BJ (cell line): ENCODE measurements around the gene PKP3. TPM values are rescaled to one million over a fixed set of nuclear protein-coding genes. Genes with fewer than 3 reads are reported as not detected.

ENCODE experiments used
- CTCF ChIA-PET: fragments of 350-600 bp; formaldehyde crosslinking; extraction: SDS; loops from one replicate; lab custom pipeline; 2021; ENCODE audit warnings: antibody characterized with exemption, inconsistent platforms; lab: Yijun Ruan, JAX
- POLR2A ChIA-PET: fragments of 300-600 bp; sonication (Branson Sonifier 250); formaldehyde crosslinking; extraction: SDS; loops from one replicate; lab custom pipeline; 2021; ENCODE audit warnings: antibody characterized with exemption; lab: Charles Lee
- DNase-seq: peaks from one replicate; pipeline ENCODE4 v3.0.0-alpha.2; 2011; ENCODE audit warnings: low read depth
- H3K27me3 ChIP-seq: 2 replicates; pipeline ENCODE4 v1.6.0; 2011; ENCODE audit warnings: low read length; ENCODE audit not compliant: control insufficient read depth, insufficient read depth
- H3K36me3 ChIP-seq: 2 replicates; pipeline ENCODE4 v1.5.1; 2011; ENCODE audit warnings: low read length; ENCODE audit not compliant: control insufficient read depth, insufficient read depth
- H3K4me3 ChIP-seq: 2 replicates; pipeline ENCODE4 v1.5.1; 2011; ENCODE audit warnings: low read depth, mild to moderate bottlenecking, control low read depth, low read length
- CTCF ChIP-seq: IDR thresholded peaks from 2 replicates; pipeline ENCODE4 v1.5.1; 2011; ENCODE audit warnings: low read depth, mild to moderate bottlenecking, control low read depth, inconsistent platforms, low read length, moderate library complexity; ENCODE audit not compliant: insufficient read depth
- polyA plus RNA-seq: library from polyadenylated mRNA; depleted of rRNA; stranded (reverse); fragments of >200 nt; gene quantifications from 2 replicates; pipeline ENCODE4 v1.2.3, GENCODE V29; 2011

PKP3 gene
- polyA plus RNA-seq, 1 experiment = 0.86 TPM

- no peaks in the 10 kb centered on the region for H3K36me3 ChIP-seq
- POLR2A ChIA-PET = no interaction called here
- no peaks in the 10 kb centered on the region for H3K27me3 ChIP-seq
- H3K4me3 ChIP-seq = no peak overlapping the region
- TF ChIP-seq CTCF = no peak
- DNase-seq = no peak
- CTCF ChIA-PET = interaction anchor here (1.1 to 2.4 kb wide), 2 partner anchors 8 to 189 kb away, joined by 3 to 11 read pairs; no protein-coding TSS in a partner anchor
These were observed 1.0 kb downstream of the PKP3 start for GRCh38 chr11:394858-395655.

GRCh38 chr11:395866-396265 lies 1.9 kb downstream of the PKP3 start:
- Histone ChIP-seq H3K27me3 (no peaks in the 10 kb centered on the region), H3K36me3 (no peaks in the 10 kb centered on the region), H3K4me3 (no peak overlapping the region)
- ChIA-PET POLR2A (no interaction called here), CTCF (interaction anchor here (1.0 to 2.4 kb wide), 15 partner anchors 9 to 193 kb away, joined by 3 to 17 read pairs (median 5); partner anchors contain the start of genes B4GALNT4 and PTDSS2)
- TF ChIP-seq CTCF = no peak
- DNase-seq = no peak

GRCh38 chr11:396511-396947 lies 2.5 kb downstream of the PKP3 start:
- Histone ChIP-seq H3K4me3 (peak overlapping the region; percentile 38), H3K36me3 (no peaks in the 10 kb centered on the region), H3K27me3 (no peaks in the 10 kb centered on the region)
- peak; percentile 50 for TF ChIP-seq CTCF
- ChIA-PET POLR2A (no interaction called here), CTCF (interaction anchor here (0.7 to 2.4 kb wide), 21 partner anchors 9 to 193 kb away, joined by 3 to 17 read pairs (median 4); partner anchors contain the start of genes B4GALNT4, BET1L, PTDSS2 and RIC8A)
- no peak for DNase-seq

GRCh38 chr11:396948-397548 lies 3.0 kb downstream of the PKP3 start:
- Histone ChIP-seq H3K27me3 (no peaks in the 10 kb centered on the region), H3K4me3 (peak overlapping the region; percentile 38), H3K36me3 (no peaks in the 10 kb centered on the region)
- CTCF ChIA-PET = interaction anchor here (0.7 to 2.4 kb wide), 19 partner anchors 9 to 194 kb away, joined by 3 to 17 read pairs (median 4); partner anchors contain the start of genes B4GALNT4, BET1L, PTDSS2 and RIC8A
- no peak for DNase-seq
- peak; percentile 75 for TF ChIP-seq CTCF
- POLR2A ChIA-PET = no interaction called here

GRCh38 chr11:398826-399225 lies 4.8 kb downstream of the PKP3 start:
- POLR2A ChIA-PET = no interaction called here
- H3K27me3 ChIP-seq = no peaks in the 10 kb centered on the region
- no peaks in the 10 kb centered on the region for H3K36me3 ChIP-seq
- H3K4me3 ChIP-seq = no peak overlapping the region
- no peak for DNase-seq
- no peak for TF ChIP-seq CTCF
- CTCF ChIA-PET = no interaction called here
